Keratinocyte (primary cell): Measurements from ENCODE around the gene ID3.

Experiments used
- CTCF ChIP-seq, 3 experiments: IDR thresholded peaks in 1 of 3; conservative IDR thresholded peaks in 1 of 3; optimal IDR thresholded peaks in 1 of 3; 2 replicates in 2 of 3; 3 replicates in 1 of 3; pipeline versions ENCODE3 to v1.5.1; 2011; ENCODE audit warnings: low read length in 3 of 3, mild to moderate bottlenecking in 3 of 3, moderate library complexity in 2 of 3, control low read depth in 1 of 3, inconsistent platforms in 1 of 3; ENCODE audit not compliant: insufficient read depth in 2 of 3; ENCODE audit errors: extremely low read depth in 1 of 3
- EZH2 ChIP-seq: IDR thresholded peaks from one replicate; pipeline ENCODE4 v1.6.1; 2012; ENCODE audit warnings: inconsistent platforms, mild to moderate bottlenecking, low read length, moderate library complexity

GRCh38 chr1:23554127-23554480, 5.2 kb downstream of the ID3 start:
- no peak for TF ChIP-seq CTCF (optimal IDR thresholded peaks at IDR 0.05 in 1 of 3, IDR thresholded peaks at IDR 0.05 in 1 of 3, conservative IDR thresholded peaks at IDR 0.05 in 1 of 3; ENCODE audit: extremely low read depth in 1 of 3, insufficient read depth in 2 of 3, low read length in 3 of 3)
- TF ChIP-seq EZH2, result no peak
